LNCAP (cell line): ENCODE data around the gene LRRC46.

ENCODE experiments used
- TF ChIP-seq, protein P1 (sequence below): fragments of 450-650 bp; IDR thresholded peaks from 2 replicates; pipeline ENCODE4 v1.5.1; 2017; ENCODE audit warnings: mild to moderate bottlenecking

LRRC46 gene

DNA sequence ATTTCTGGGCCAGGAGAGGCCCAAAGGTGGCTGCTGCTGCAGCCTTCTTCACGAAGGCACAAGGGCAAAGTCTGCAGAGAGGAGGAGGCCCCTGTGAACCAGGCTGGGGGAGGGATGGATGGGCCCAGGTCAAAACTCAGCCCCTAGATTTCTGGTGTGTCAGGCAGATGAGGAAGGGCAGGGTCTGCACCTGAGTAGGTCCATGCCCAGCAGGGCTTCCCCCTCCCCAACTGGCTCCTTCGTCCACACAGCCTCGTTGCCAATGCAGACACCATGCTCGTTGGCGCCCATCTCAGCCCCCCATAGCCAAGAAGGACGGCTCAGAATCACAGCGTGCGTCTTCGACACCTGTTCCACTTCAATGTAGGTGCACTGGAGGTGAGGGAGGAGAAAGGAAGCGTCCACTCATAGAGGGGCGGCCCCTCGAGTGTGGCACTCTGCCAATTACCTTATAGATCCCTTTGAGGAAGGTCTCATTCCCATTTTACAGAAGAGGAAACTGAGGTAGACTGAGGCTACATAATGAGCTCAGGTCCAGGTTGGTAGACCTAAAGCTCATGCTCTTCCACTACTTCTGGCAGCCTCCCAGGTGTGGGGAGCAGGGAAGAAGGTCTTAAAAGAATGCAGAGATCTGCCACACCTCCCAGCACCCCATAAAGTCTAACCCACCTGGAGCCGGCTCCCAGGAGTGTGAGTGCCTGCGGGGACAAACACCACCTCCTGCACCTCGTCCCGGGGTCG, 8.7 kb downstream of the LRRC46 start:
- TF ChIP-seq, protein P1, sequence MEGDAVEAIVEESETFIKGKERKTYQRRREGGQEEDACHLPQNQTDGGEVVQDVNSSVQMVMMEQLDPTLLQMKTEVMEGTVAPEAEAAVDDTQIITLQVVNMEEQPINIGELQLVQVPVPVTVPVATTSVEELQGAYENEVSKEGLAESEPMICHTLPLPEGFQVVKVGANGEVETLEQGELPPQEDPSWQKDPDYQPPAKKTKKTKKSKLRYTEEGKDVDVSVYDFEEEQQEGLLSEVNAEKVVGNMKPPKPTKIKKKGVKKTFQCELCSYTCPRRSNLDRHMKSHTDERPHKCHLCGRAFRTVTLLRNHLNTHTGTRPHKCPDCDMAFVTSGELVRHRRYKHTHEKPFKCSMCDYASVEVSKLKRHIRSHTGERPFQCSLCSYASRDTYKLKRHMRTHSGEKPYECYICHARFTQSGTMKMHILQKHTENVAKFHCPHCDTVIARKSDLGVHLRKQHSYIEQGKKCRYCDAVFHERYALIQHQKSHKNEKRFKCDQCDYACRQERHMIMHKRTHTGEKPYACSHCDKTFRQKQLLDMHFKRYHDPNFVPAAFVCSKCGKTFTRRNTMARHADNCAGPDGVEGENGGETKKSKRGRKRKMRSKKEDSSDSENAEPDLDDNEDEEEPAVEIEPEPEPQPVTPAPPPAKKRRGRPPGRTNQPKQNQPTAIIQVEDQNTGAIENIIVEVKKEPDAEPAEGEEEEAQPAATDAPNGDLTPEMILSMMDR: no peak

DNA sequence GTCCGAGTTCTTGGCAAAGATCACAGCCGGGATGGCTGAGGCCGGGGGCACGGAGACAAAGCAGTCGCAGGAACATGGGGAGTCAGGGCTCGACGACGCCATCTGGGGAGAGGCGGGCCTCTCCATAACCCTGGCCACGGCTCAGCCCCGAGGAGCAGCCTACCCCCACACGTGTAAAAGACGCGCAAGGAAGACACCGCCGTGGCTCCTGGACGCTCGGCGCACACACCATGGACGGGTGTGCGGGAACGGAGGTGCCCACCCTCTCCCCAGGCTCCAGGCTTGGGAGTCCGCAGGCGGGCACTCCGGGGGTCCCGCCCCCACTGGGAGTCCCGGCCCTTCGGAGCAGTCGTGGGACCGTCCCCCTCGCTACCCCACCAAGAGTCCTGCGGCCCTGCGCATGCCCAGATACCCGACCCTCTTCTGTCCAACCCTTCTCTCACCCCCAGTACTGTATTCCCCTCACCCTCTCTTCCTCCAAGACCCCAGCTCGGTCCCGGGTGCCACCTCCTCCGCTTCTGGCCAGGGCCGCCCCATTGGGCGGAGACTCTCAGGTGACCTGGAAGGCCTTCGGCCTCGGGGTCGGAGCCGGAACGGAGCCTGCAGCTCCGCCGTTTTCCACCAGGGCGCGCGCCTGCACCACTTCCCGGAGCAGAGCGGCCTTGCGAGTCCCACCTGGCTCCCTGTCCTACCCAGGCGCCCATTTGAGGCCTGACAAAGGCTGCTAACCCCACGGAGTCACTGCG, 9.4 kb downstream of the LRRC46 start, which contains the start of gene SCRN2:
TSS of gene SCRN2 (minus strand) at position 532 of the 746 bp plus-strand sequence. CDS start at position 102, 430 bp downstream.
- TF ChIP-seq, protein P1: peak; percentile 93

DNA sequence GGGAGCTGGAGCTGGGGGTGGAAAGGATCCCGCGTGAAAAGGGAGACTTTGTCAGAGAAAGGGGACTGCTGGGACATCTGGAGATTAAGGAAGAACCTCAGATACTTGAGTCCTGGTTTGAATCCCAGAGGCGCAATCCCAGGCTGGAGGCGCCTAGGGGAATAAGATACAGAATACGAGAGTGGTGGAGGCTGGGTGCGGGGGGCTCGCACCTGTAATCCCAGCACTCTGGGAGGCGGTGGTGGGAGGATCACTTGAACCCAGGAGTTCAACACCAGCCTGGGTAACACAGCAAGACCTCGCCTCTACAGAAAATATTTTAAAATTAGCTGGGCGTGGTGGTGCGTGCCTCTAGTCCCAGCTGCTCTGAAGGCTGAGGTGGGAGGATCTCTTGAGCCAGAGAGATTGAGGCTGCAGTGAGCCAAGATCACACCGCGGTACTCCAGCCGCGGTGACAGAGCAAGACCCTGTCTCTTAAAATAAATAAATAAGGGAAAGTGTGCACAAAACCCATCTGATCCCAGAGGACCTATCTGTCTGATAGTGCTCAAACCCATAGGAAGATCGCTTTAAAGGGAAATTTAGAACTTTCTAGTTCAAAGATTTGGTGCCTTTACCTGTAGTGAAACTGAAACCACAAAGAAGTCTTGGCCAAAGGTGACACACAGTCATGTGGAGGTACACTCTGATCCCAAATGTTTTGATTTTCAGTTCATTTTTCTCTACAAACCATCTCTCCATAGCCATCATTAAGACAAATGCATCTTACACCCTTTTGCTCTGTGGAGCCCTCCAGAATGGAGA, 10.2 kb downstream of the LRRC46 start:
- TF ChIP-seq, protein P1: no peak; the same call in 1 of the 2 replicates

DNA sequence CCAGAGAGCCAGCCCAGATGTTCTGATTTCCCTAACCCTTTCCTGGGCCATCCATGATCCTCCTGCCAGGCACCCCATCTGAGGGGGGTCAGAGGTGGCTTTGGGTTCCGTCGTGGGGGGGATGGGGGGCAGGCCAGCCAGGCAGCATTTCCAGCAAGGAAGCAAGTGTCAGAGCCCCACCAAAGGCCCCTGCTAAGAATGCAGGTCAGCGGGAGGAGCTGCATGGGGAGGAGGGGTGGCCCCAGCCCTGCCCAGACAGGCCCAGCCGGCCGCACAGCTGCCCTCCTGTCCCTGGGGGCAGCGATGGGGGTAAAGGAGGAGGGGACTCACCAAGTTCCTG, 11.9 kb downstream of the LRRC46 start:
- TF ChIP-seq, protein P1: peak; percentile 13; the same call in 1 of the 2 replicates

DNA sequence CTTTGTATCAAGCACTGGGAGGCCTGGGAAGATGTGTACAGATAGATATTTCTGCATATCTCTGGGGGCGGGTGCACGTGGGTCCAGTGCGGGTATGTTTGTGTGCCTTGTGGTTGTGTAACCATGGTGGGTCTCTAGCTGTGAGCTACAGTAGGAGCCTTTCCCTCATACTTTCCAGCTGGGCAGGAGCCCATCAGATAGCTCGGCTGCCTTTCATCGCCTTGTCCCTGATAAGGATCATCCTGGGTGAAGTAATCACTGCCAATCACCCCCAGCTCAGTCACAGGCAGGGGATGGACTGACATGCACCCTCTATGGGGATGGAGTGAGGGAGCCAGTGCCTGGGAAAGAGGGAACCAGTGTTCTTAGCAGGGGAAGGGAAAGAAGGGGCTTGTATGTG, 12.8 kb downstream of the LRRC46 start:
- TF ChIP-seq, protein P1: no peak

DNA sequence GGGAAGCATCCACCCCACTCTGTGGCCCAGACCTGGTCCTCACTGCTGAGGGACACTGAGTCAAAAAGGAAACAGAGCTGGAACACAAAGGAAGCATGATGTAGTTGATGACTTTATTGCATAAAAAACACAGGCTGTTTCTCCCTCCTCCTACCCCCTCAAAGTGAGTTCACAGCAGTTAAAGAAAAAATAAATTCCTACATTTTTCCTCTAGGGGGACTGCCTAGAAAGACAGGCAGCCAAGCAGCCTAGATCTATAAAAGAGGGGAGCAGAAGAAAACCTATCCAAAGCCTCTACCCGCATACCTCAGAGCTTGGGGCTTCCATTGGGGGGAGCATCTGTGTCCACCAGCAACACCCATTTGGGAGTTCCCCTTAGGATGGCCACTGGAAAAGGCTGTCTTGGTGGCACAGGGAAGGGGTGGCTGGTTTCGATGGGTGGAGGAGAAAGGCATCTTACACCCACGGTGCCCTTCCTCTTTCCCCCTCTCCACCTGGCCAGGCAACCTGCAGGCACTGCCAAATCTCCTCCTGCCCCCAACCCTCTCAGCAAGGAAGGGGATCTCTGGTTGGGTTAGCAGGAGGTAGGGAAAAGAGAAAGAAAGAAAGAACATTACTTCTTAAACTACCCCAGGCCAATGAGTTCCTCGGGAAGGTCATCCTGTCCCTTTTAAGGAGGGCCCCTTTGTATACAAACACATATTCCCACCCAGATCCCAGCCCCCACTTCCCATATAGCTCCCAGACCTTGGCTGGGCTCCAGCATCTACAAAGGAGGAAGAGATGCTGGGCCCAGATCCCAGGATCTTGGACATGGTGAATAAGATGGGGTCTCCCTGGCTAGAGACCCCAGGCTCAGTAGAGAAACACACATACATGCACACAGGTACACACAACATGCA, 13.6 kb downstream of the LRRC46 start:
- TF ChIP-seq, protein P1: peak; percentile 39

DNA sequence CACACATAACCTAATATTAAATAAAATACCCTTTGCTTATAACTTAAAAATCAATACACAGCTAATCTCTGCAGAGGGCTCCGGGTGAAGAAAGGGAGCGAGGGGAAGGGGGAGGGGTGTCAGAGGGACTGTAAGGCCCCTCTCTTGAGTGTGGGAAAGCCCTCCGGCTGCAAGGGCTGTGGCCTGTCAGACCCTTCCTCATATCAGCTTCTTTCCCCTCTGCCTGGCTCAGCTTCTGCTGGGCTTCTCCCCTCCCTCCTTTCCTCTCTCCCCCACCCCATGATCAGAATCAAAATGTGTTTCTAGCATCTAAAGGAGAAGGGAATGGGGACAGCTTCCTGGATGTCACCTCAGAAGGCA, 14.2 kb downstream of the LRRC46 start:
- TF ChIP-seq, protein P1: no peak
